Measurements from ENCODE around the gene MAGI1. TPM values are rescaled to one million over a fixed set of nuclear protein-coding genes. Genes with fewer than 3 reads are reported as not detected.

Gene MAGI1
- polyA plus RNA-seq, 3 donors, result not detected

GRCh38 chr3:65869798-65870197 is 168.9 kb downstream of the MAGI1 start:
- TF ChIP-seq CTCF (IDR thresholded peaks at IDR 0.05), result no peak
- Histone ChIP-seq H4K20me1 (ENCODE audit: insufficient read depth, low read length) (no peaks in the 10 kb centered on the region), H3K27ac (ENCODE audit: low read depth in 1 of 2, low read length in 2 of 2) (no peak overlapping the region), H3K36me3 (replicated peaks in 1 of 2; ENCODE audit: control insufficient read depth in 1 of 2, insufficient read depth in 2 of 2, low read length in 2 of 2) (no peaks in the 10 kb centered on the region), H3K9ac (ENCODE audit: insufficient read depth, low read length, poor library complexity, severe bottlenecking) (no peak overlapping the region), H3K27me3 (ENCODE audit: control insufficient read depth in 2 of 2, insufficient read depth in 2 of 2, low read length in 2 of 2) (no peaks in the 10 kb centered on the region), H3K79me2 (ENCODE audit: insufficient read depth, low read length) (no peaks in the 10 kb centered on the region), H3K4me2 (replicated peaks; ENCODE audit: extremely low read depth, low read length, poor library complexity, severe bottlenecking) (no peak overlapping the region), H3K9me3 (replicated peaks in 1 of 2; ENCODE audit: control insufficient read depth in 1 of 2, insufficient read depth in 1 of 2, low read length in 2 of 2) (peaks cover 0 to 5% of the 10 kb centered on the region in 2 donors), H3K4me3 (replicated peaks in 1 of 3; ENCODE audit: low read depth in 2 of 3, low read length in 3 of 3) (no peak overlapping the region), H2AFZ (ENCODE audit: insufficient read depth, low read depth, low read length, poor library complexity, severe bottlenecking) (no peak overlapping the region), H3K4me1 (ENCODE audit: control insufficient read depth in 1 of 2, insufficient read depth in 2 of 2, low read length in 2 of 2) (no peaks in the 10 kb centered on the region)
- Mint-ChIP-seq H3K36me3 (no peaks in the 10 kb centered on the region), H3K27me3 (ENCODE audit: low read depth in 3 of 3) (peaks cover 0 to 3% (median 2%) of the 10 kb centered on the region in 3 donors), H3K9me3 (peaks cover 2 to 10% (median 7%) of the 10 kb centered on the region in 7 donors), H3K4me3 (no peak overlapping the region), H3K27ac (no peak overlapping the region), H3K4me1 (no peaks in the 10 kb centered on the region)
- DNase-seq, result no peak
- intact Hi-C loops (cut with micrococcal nuclease), result no loop called here
- WGBS (ENCODE audit: insufficient coverage), result 86% methylated on average over 6 of the region's 9 CpGs

DNA sequence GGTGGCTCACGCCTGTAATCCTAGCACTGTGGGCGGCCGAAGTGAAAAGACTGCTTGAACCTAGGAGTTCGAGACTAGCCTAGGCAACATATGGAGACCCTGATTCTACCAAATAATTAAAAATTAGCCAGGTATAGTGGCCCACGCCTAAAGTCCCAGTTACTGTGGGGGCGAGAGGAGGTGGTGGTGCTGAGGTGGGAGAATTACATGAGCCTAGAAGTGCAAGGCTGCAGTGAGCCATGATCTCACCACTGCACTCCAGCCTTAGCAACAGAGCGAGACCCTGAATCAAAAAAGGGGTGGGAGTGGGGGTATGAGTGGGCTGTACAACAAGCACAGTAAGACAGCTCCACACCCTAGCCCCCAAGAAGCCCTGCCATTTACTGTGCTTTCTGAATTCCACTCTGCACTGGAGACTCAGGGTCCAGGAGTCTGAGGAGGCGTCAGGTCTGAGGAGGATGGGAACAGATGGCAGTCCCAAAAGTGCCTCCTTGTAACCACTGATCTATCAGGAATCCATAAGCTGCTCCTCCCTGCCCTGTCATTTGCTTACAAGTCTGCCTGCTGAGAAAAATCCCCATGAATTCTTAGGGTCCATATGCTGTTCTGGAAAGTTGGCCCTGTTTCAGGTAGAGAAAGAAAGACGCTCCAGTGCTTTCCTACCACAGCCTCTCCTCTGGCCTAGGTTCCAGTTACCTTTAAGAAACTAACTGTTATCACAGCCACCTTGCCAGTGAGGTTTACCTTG is 171.1 kb downstream of the MAGI1 start:
- peaks cover 0 to 5% of the 10 kb centered on the region in 2 donors for H3K9me3 ChIP-seq (replicated peaks in 1 of 2; ENCODE audit: control insufficient read depth in 1 of 2, insufficient read depth in 1 of 2, low read length in 2 of 2)
- H3K4me3 Mint-ChIP-seq, result no peak overlapping the region
- no peaks in the 10 kb centered on the region for H3K4me1 Mint-ChIP-seq
- H3K9ac ChIP-seq (ENCODE audit: insufficient read depth, low read length, poor library complexity, severe bottlenecking), result no peak overlapping the region
- no peak overlapping the region for H2AFZ ChIP-seq (ENCODE audit: insufficient read depth, low read depth, low read length, poor library complexity, severe bottlenecking)
- 100% methylated on average over 1 of the region's 9 CpGs for WGBS (ENCODE audit: insufficient coverage)
- no peak for TF ChIP-seq CTCF (IDR thresholded peaks at IDR 0.05)
- H3K4me1 ChIP-seq (ENCODE audit: control insufficient read depth in 1 of 2, insufficient read depth in 2 of 2, low read length in 2 of 2), result no peaks in the 10 kb centered on the region
- DNase-seq, result no peak
- intact Hi-C loops (cut with micrococcal nuclease), result no loop called here
- H3K4me3 ChIP-seq (replicated peaks in 1 of 3; ENCODE audit: low read depth in 2 of 3, low read length in 3 of 3), result no peak overlapping the region
- H3K27ac ChIP-seq (ENCODE audit: low read depth in 1 of 2, low read length in 2 of 2), result no peak overlapping the region
- H3K27ac Mint-ChIP-seq, result peak overlapping the region in 2 of 7 donors; percentile 28 to 35
- peaks cover 0 to 3% (median 3%) of the 10 kb centered on the region in 3 donors for H3K27me3 Mint-ChIP-seq (ENCODE audit: low read depth in 3 of 3)
- H3K9me3 Mint-ChIP-seq, result peaks cover 0 to 10% (median 9%) of the 10 kb centered on the region in 7 donors
- no peaks in the 10 kb centered on the region for H3K27me3 ChIP-seq (ENCODE audit: control insufficient read depth in 2 of 2, insufficient read depth in 2 of 2, low read length in 2 of 2)
- H3K79me2 ChIP-seq (ENCODE audit: insufficient read depth, low read length), result no peaks in the 10 kb centered on the region
- no peak overlapping the region for H3K4me2 ChIP-seq (replicated peaks; ENCODE audit: extremely low read depth, low read length, poor library complexity, severe bottlenecking)
- no peaks in the 10 kb centered on the region for H3K36me3 Mint-ChIP-seq
- H3K36me3 ChIP-seq (replicated peaks in 1 of 2; ENCODE audit: control insufficient read depth in 1 of 2, insufficient read depth in 2 of 2, low read length in 2 of 2), result no peaks in the 10 kb centered on the region
- H4K20me1 ChIP-seq (ENCODE audit: insufficient read depth, low read length), result no peaks in the 10 kb centered on the region

Data from CD14-positive monocyte (primary cell).